Naive thymus-derived CD4-positive, alpha-beta T cell (primary cell): ENCODE measurements around the gene POSTN. TPM values are rescaled to one million over a fixed set of nuclear protein-coding genes. Genes with fewer than 3 reads are reported as not detected.

ENCODE experiments used
- ATAC-seq: fragments of 150-1000 bp; cut with Tn5 transposase; 2 replicates; pipeline ENCODE4 v1.10.0; 2021; ENCODE audit warnings: mild to moderate bottlenecking, moderate library complexity
- CTCF ChIA-PET: fragments of 350-600 bp; sonication (Branson Sonifier 250); formaldehyde crosslinking; loops from one replicate; lab custom pipeline; 2021; ENCODE audit warnings: antibody characterized with exemption; lab: Charles Lee
- POLR2A ChIA-PET: fragments of 350-600 bp; sonication (Branson Sonifier 250); formaldehyde crosslinking; loops from one replicate; lab custom pipeline; 2021; ENCODE audit warnings: antibody characterized with exemption, inconsistent platforms; lab: Charles Lee
- DNase-seq, 9 donors: peaks; one replicate each; pipeline versions ENCODE4 v3.0.0 to v3.0.0-alpha.2; 2020 to 2022; ENCODE audit warnings: mixed read lengths in 1 of 9
- H3K27ac ChIP-seq: one replicate; pipeline ENCODE4 v1.7.0; 2013; ENCODE audit warnings: mild to moderate bottlenecking, low read depth, low read length, moderate library complexity
- H3K27me3 ChIP-seq, 2 donors: one replicate each; pipeline ENCODE4 v1.7.0; 2013; ENCODE audit warnings: low read length in 2 of 2, mild to moderate bottlenecking in 2 of 2, moderate library complexity in 2 of 2; ENCODE audit not compliant: control insufficient read depth in 2 of 2, insufficient read depth in 2 of 2
- H3K36me3 ChIP-seq, 3 experiments: 1 replicate in 2 of 3; 2 replicates in 1 of 3; pipeline ENCODE4 v1.7.0; 2013; ENCODE audit warnings: low read length in 3 of 3, mild to moderate bottlenecking in 3 of 3, moderate library complexity in 1 of 3; ENCODE audit not compliant: insufficient read depth in 3 of 3, control insufficient read depth in 2 of 3
- H3K4me1 ChIP-seq, 2 donors: one replicate each; pipeline ENCODE4 v1.7.0; 2013; ENCODE audit warnings: low read length in 2 of 2, mild to moderate bottlenecking in 2 of 2, moderate library complexity in 1 of 2; ENCODE audit not compliant: control insufficient read depth in 2 of 2, insufficient read depth in 2 of 2
- H3K4me3 ChIP-seq: 2 replicates; pipeline ENCODE4 v1.7.0; 2013; ENCODE audit warnings: mild to moderate bottlenecking, low read length
- H3K9me3 ChIP-seq, 3 experiments: 1 replicate in 2 of 3; 2 replicates in 1 of 3; pipeline ENCODE4 v1.7.0; 2013; ENCODE audit warnings: low read length in 3 of 3; ENCODE audit not compliant: control insufficient read depth in 2 of 3
- H3K27ac Mint-ChIP-seq, 9 donors: one replicate each; pipeline ENCODE4 v1.8.0; 2020 to 2022; ENCODE audit warnings: mixed read lengths in 9 of 9, mild to moderate bottlenecking in 8 of 9, moderate library complexity in 5 of 9, inconsistent platforms in 2 of 9
- H3K27me3 Mint-ChIP-seq, 5 donors: one replicate each; pipeline ENCODE4 v1.8.0; 2021 to 2022; ENCODE audit warnings: mixed read lengths in 5 of 5, mild to moderate bottlenecking in 1 of 5
- H3K36me3 Mint-ChIP-seq, 5 donors: one replicate each; pipeline ENCODE4 v1.8.0; 2020 to 2022; ENCODE audit warnings: mixed read lengths in 5 of 5, mild to moderate bottlenecking in 3 of 5, inconsistent platforms in 1 of 5
- H3K4me1 Mint-ChIP-seq, 7 donors: one replicate each; pipeline ENCODE4 v1.8.0; 2020 to 2022; ENCODE audit warnings: mixed read lengths in 7 of 7, mild to moderate bottlenecking in 3 of 7, inconsistent platforms in 1 of 7
- H3K4me3 Mint-ChIP-seq, 10 donors: one replicate each; pipeline ENCODE4 v1.8.0; 2020 to 2022; ENCODE audit warnings: mild to moderate bottlenecking in 10 of 10, mixed read lengths in 10 of 10, moderate library complexity in 6 of 10, inconsistent platforms in 2 of 10
- H3K9me3 Mint-ChIP-seq, 11 donors: one replicate each; pipeline ENCODE4 v1.8.0; 2020 to 2022; ENCODE audit warnings: mixed read lengths in 11 of 11, mild to moderate bottlenecking in 4 of 11, inconsistent platforms in 1 of 11, moderate library complexity in 1 of 11
- intact Hi-C, 2 donors: fragments of 100-400 bp; cut with micrococcal nuclease; formaldehyde crosslinking; loops; one replicate each; pipeline ENCODE4 v1.15.1; 2023
- polyA plus RNA-seq, 2 donors: library from polyadenylated mRNA; unstranded; fragments of 300-500 nt; fragmentation: Illumina TruSeq; gene quantifications; one replicate each; pipeline ENCODE4 v1.2.3, GENCODE V29; 2021
- total RNA-seq, 6 experiments: library from RNA in 5 of 6; stranded (reverse) in 5 of 6; gene quantifications; 1 replicate in 5 of 6; 2 replicates in 1 of 6; pipeline ENCODE4 v1.2.3 and lab custom pipeline; 2021 to 2026

POSTN gene, protein sequence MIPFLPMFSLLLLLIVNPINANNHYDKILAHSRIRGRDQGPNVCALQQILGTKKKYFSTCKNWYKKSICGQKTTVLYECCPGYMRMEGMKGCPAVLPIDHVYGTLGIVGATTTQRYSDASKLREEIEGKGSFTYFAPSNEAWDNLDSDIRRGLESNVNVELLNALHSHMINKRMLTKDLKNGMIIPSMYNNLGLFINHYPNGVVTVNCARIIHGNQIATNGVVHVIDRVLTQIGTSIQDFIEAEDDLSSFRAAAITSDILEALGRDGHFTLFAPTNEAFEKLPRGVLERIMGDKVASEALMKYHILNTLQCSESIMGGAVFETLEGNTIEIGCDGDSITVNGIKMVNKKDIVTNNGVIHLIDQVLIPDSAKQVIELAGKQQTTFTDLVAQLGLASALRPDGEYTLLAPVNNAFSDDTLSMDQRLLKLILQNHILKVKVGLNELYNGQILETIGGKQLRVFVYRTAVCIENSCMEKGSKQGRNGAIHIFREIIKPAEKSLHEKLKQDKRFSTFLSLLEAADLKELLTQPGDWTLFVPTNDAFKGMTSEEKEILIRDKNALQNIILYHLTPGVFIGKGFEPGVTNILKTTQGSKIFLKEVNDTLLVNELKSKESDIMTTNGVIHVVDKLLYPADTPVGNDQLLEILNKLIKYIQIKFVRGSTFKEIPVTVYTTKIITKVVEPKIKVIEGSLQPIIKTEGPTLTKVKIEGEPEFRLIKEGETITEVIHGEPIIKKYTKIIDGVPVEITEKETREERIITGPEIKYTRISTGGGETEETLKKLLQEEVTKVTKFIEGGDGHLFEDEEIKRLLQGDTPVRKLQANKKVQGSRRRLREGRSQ
- total RNA-seq, result not detected
- not detected for polyA plus RNA-seq
- total RNA-seq (lab: John Stamatoyannopoulos, UW), result not detected

DNA sequence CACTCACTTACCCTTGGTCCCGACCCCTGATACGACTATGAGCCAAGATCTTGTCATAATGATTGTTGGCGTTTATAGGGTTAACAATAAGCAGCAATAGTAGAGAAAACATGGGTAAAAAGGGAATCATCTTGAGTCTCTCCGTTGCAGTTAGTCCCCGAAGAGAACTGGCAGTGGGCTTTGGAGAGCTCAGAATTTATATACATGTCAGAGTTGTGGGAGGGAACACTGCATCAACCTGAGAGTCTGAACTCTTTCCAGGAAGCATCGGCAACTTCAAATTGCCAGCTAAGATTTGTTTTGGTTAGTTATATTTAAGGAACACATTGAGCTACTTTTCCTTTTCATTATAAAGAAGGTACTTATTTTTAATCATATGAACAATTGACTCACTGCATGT is at the start of gene POSTN:
Gene POSTN, minus strand, starts transcription at position 172 of the 400 bp plus-strand sequence. Its CDS starts 42 bp downstream, at position 130.
- H3K4me1 Mint-ChIP-seq, result no peaks in the 10 kb centered on the region
- H3K36me3 Mint-ChIP-seq, result no peaks in the 10 kb centered on the region
- no peaks in the 10 kb centered on the region for H3K27me3 Mint-ChIP-seq
- no peak for DNase-seq
- Histone ChIP-seq H3K4me1 (no peaks in the 10 kb centered on the region), H3K9me3 (no peaks in the 10 kb centered on the region), H3K36me3 (no peaks in the 10 kb centered on the region), H3K27me3 (no peaks in the 10 kb centered on the region), H3K4me3 (no peak within 1 kb of the TSS), H3K27ac (no peak within 1 kb of the TSS)
- POLR2A ChIA-PET, result no interaction called here
- intact Hi-C loops, result no loop called here
- no peak for ATAC-seq
- CTCF ChIA-PET, result no interaction called here
- no peak within 1 kb of the TSS for H3K4me3 Mint-ChIP-seq
- H3K9me3 Mint-ChIP-seq, result peaks cover 0 to 2% (median 0%) of the 10 kb centered on the region in 11 donors
- H3K27ac Mint-ChIP-seq, result no peak within 1 kb of the TSS

DNA sequence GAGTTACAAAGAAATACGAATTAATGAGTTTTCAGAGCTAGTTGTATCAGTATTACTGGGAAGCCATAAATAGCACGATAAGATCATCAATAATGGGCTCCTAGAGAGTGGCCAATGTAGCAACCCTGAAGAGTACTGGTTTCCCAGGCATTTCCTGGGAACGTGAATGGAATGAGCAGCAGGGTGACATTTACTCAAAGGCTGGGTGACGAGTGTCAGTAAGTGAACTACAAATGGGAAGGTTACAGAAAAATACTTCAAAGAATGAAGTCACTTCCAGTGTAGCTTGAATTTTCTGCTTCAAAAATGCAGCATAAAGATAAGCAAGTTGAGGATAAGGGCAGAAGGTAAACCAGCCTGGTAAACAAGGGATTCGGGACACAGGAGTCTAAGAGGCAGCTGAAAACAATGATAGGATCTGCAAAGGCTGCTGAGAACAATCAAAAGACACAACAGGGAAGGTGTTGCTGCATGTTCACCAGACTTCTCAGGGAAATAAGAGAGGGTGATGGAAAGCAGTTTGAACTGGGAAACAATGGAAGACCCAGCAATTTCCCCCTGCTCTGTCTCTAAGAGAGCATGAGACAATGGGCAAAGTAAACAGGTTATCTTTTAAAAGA is 48.6 kb upstream of the POSTN start:
- peaks cover 0 to 6% (median 1%) of the 10 kb centered on the region in 11 donors for H3K9me3 Mint-ChIP-seq
- DNase-seq (no peak), ATAC-seq (no peak)
- no peaks in the 10 kb centered on the region for H3K27me3 ChIP-seq
- no peaks in the 10 kb centered on the region for H3K36me3 Mint-ChIP-seq
- H3K4me3 ChIP-seq, result no peak overlapping the region
- ChIA-PET POLR2A (no interaction called here), CTCF (no interaction called here)
- H3K27me3 Mint-ChIP-seq, result no peaks in the 10 kb centered on the region
- no peaks in the 10 kb centered on the region for H3K4me1 ChIP-seq
- no peaks in the 10 kb centered on the region for H3K36me3 ChIP-seq
- H3K4me1 Mint-ChIP-seq, result no peaks in the 10 kb centered on the region
- no peak overlapping the region for H3K4me3 Mint-ChIP-seq
- H3K27ac Mint-ChIP-seq, result no peak overlapping the region
- no peaks in the 10 kb centered on the region for H3K9me3 ChIP-seq
- intact Hi-C loops, result no loop called here
- no peak overlapping the region for H3K27ac ChIP-seq

GRCh38 chr13:37646531-37646930 is 48.0 kb upstream of the POSTN start:
- Mint-ChIP-seq H3K4me3 (no peak overlapping the region), H3K9me3 (peaks cover 0 to 6% (median 1%) of the 10 kb centered on the region in 11 donors), H3K27me3 (no peaks in the 10 kb centered on the region), H3K27ac (no peak overlapping the region), H3K4me1 (no peaks in the 10 kb centered on the region), H3K36me3 (no peaks in the 10 kb centered on the region)
- Histone ChIP-seq H3K4me1 (no peaks in the 10 kb centered on the region), H3K9me3 (no peaks in the 10 kb centered on the region), H3K27me3 (no peaks in the 10 kb centered on the region), H3K27ac (no peak overlapping the region), H3K36me3 (no peaks in the 10 kb centered on the region), H3K4me3 (no peak overlapping the region)
- intact Hi-C loops, result no loop called here
- ATAC-seq (no peak), DNase-seq (no peak)
- ChIA-PET CTCF (no interaction called here), POLR2A (no interaction called here)

DNA sequence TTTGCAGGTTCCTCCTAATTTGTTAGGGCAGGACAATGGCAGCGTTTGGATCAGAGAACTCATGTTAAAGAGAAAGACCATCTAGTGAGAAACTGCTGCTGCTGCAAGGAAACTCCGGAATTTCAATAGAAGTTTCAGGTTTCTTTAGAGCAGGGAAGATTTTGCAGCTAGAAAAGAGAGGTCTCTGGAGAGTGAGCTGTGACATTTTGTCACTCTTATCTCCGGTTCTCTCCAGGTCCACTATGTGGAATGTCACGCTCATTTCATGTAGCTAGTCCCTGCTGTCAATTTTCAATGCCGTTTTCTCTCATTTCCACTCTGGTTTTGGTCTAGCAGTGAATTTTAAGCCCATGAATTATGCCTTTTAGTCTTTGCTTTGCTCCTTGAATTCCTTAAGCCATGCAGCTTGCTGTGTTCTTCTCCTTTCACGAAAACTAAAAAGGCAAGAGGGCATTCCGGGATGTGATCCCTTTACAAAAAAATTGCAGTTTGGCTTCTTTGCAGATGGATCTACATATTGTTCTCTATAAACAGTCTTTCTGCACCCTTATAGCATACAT is 46.7 kb upstream of the POSTN start:
- POLR2A ChIA-PET, result no interaction called here
- H3K9me3 Mint-ChIP-seq, result peaks cover 0 to 6% (median 0%) of the 10 kb centered on the region in 11 donors
- no peak overlapping the region for H3K4me3 ChIP-seq
- H3K9me3 ChIP-seq, result no peaks in the 10 kb centered on the region
- no peaks in the 10 kb centered on the region for H3K4me1 ChIP-seq
- H3K27me3 ChIP-seq, result no peaks in the 10 kb centered on the region
- no peak overlapping the region for H3K4me3 Mint-ChIP-seq
- CTCF ChIA-PET, result no interaction called here
- H3K27me3 Mint-ChIP-seq, result no peaks in the 10 kb centered on the region
- H3K4me1 Mint-ChIP-seq, result no peaks in the 10 kb centered on the region
- no peaks in the 10 kb centered on the region for H3K36me3 Mint-ChIP-seq
- intact Hi-C loops, result no loop called here
- no peak overlapping the region for H3K27ac Mint-ChIP-seq
- DNase-seq (no peak), ATAC-seq (no peak)
- H3K36me3 ChIP-seq, result no peaks in the 10 kb centered on the region
- no peak overlapping the region for H3K27ac ChIP-seq

DNA sequence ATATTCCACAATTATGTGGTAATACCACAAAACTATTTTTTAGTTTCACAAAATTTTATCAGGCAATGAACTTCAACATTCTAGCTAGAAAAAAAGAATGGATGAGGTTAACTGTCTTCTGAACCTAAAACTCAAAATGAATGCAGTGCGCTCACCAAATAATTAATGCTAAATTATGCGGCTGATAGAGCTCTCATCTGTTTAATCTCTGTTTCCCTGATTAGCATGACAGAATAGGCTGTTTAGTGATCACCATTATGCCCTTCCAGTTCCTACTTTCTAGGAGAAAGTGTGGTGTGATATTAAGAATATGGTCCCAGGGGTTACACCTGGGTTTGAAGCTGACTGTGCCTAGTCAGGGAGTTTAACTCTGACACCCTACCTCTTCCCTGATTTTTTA is 42.8 kb upstream of the POSTN start:
- Mint-ChIP-seq H3K4me3 (no peak overlapping the region), H3K9me3 (peaks cover 0 to 6% (median 0%) of the 10 kb centered on the region in 11 donors), H3K4me1 (no peaks in the 10 kb centered on the region), H3K36me3 (no peaks in the 10 kb centered on the region), H3K27ac (no peak overlapping the region), H3K27me3 (no peaks in the 10 kb centered on the region)
- H3K4me3 ChIP-seq, result no peak overlapping the region
- ChIA-PET CTCF (no interaction called here), POLR2A (no interaction called here)
- no peaks in the 10 kb centered on the region for H3K9me3 ChIP-seq
- H3K4me1 ChIP-seq, result no peaks in the 10 kb centered on the region
- ATAC-seq (no peak), DNase-seq (no peak)
- intact Hi-C loops, result no loop called here
- H3K36me3 ChIP-seq, result no peaks in the 10 kb centered on the region
- no peak overlapping the region for H3K27ac ChIP-seq
- H3K27me3 ChIP-seq, result no peaks in the 10 kb centered on the region

DNA sequence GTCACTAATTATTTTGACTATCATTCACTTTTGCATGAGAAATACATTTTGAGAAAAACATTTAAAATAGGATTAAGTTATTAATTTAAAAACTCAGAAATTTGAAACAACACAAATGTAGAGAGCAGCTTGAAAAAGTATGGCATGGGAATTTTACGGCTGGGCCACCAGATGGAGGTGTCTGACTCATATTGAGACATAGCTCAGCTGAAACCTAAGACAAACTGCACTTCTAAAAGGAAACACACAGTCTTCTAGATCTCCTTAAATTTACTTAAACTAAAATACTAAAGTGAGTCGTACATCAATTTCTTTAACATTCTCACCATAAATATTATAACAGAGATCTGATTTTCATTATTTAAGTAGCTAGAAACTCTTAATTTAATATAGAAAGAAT is 41.9 kb upstream of the POSTN start:
- Histone ChIP-seq H3K4me3 (no peak overlapping the region), H3K4me1 (no peaks in the 10 kb centered on the region), H3K9me3 (no peaks in the 10 kb centered on the region), H3K27ac (no peak overlapping the region), H3K36me3 (no peaks in the 10 kb centered on the region), H3K27me3 (no peaks in the 10 kb centered on the region)
- peaks cover 0 to 5% (median 0%) of the 10 kb centered on the region in 11 donors for H3K9me3 Mint-ChIP-seq
- H3K27ac Mint-ChIP-seq, result no peak overlapping the region
- no peaks in the 10 kb centered on the region for H3K4me1 Mint-ChIP-seq
- intact Hi-C loops, result no loop called here
- no peak overlapping the region for H3K4me3 Mint-ChIP-seq
- no peaks in the 10 kb centered on the region for H3K27me3 Mint-ChIP-seq
- no peak for ATAC-seq
- DNase-seq, result no peak
- H3K36me3 Mint-ChIP-seq, result no peaks in the 10 kb centered on the region
- ChIA-PET POLR2A (no interaction called here), CTCF (no interaction called here)
